GM18511 (cell line): ENCODE measurements around the gene OSBPL10.
"Not testable (repeated sequence)": the region's sequence is repeated elsewhere in the genome, so short reads cannot be mapped to it uniquely, and the experiment has no call there.

Experiments used
- ATAC-seq: cut with Tn5 transposase; IDR thresholded peaks from one replicate; pipeline ENCODE4 v1.9.1; 2021; ENCODE audit warnings: mild to moderate bottlenecking, moderate library complexity; ENCODE audit not compliant: unreplicated experiment

The OSBPL10 gene

GRCh38 chr3:31892916-31893573 lies 88.0 kb downstream of the OSBPL10 start:
- no peak for ATAC-seq

GRCh38 chr3:31892500-31892899 lies 88.6 kb downstream of the OSBPL10 start:
- ATAC-seq, result no peak

- no peak for ATAC-seq
Observed at GRCh38 chr3:31891876-31892455, 89.1 kb downstream of the OSBPL10 start.

- ATAC-seq, result no peak
Observed at GRCh38 chr3:31890742-31891469, 90.2 kb downstream of the OSBPL10 start.

GRCh38 chr3:31890007-31890406 lies 91.1 kb downstream of the OSBPL10 start:
- no peak for ATAC-seq

GRCh38 chr3:31885235-31885634 lies 95.8 kb downstream of the OSBPL10 start:
- ATAC-seq, result no peak

GRCh38 chr3:31884251-31884650 lies 96.8 kb downstream of the OSBPL10 start:
- no peak for ATAC-seq

GRCh38 chr3:31882895-31883294 lies 98.2 kb downstream of the OSBPL10 start:
- no peak for ATAC-seq

- ATAC-seq, result no peak
Observed at GRCh38 chr3:31882431-31882830, 98.6 kb downstream of the OSBPL10 start.

GRCh38 chr3:31880482-31881078 lies 100.5 kb downstream of the OSBPL10 start:
- no peak for ATAC-seq

- ATAC-seq, result no peak
Observed at GRCh38 chr3:31880020-31880419, 101.0 kb downstream of the OSBPL10 start.

GRCh38 chr3:31879365-31879764 lies 101.7 kb downstream of the OSBPL10 start:
- ATAC-seq, result no peak

- ATAC-seq, result no peak
Observed at GRCh38 chr3:31878231-31878838, 102.7 kb downstream of the OSBPL10 start.

GRCh38 chr3:31876331-31876730 lies 104.7 kb downstream of the OSBPL10 start:
- no peak for ATAC-seq

- no peak for ATAC-seq
Observed at GRCh38 chr3:31875437-31875836, 105.6 kb downstream of the OSBPL10 start.

- no peak for ATAC-seq
Observed at GRCh38 chr3:31873254-31873820, 107.7 kb downstream of the OSBPL10 start.

GRCh38 chr3:31871939-31872507 lies 109.0 kb downstream of the OSBPL10 start:
- no peak for ATAC-seq

GRCh38 chr3:31870111-31870510 lies 111.0 kb downstream of the OSBPL10 start:
- ATAC-seq, result not testable (repeated sequence)

GRCh38 chr3:31868236-31868635 lies 112.8 kb downstream of the OSBPL10 start:
- no peak for ATAC-seq

- ATAC-seq, result no peak
Observed at GRCh38 chr3:31862666-31863279, 118.3 kb downstream of the OSBPL10 start.
